Measurements from ENCODE around the gene MAP3K1.

The MAP3K1 gene

DNA sequence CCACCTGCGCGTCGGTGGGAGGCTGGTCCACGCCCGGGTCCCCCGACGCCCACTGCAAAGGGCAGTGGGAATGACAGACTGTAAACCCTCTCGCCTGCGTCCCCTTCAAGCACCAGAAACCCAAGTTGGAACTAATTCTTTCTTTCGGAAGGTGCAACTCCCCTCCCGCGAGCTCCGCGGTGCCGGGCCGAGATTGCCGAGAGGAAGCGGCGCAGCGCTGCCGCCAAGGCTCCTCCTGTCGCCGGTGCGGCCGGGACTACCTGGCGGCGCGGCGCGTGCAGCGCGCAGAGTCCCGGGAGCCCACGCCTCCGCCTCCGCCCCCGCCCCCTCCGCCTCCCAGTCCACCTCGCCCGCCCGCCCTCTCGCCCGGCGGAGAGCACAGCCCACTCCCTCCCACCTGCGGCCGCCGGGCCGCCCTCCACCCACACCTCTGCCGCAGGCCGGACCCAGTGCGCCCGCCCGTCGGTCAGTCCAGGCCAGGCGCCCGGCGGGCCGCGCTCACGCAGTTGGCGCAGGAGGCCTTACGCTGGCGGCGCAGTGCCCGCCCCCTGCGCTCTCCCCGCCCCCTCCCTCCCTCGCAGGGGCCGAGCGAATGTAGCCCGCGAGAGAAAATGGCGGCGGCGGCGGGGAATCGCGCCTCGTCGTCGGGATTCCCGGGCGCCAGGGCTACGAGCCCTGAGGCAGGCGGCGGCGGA, at the start of gene MAP3K1:
MAP3K1 (plus strand) TSS at position 587 of the 695 bp plus-strand sequence; CDS start at position 612, 25 bp downstream.
- Histone ChIP-seq H3K9ac (ENCODE audit: low read length) (peak within 1 kb of the TSS; percentile 95), H3K27ac (ENCODE audit: low read length) (peak within 1 kb of the TSS; percentile 97), H4K20me1 (ENCODE audit: insufficient read depth, low read length) (peaks cover 8% of the 10 kb centered on the region), H2AFZ (ENCODE audit: low read depth, low read length) (no peak within 1 kb of the TSS; the same call in 1 of the 2 replicates), H3K4me2 (ENCODE audit: low read length) (peak within 1 kb of the TSS; percentile 95), H3K27me3 (ENCODE audit: low read depth, low read length) (no peaks in the 10 kb centered on the region), H3K79me2 (ENCODE audit: low read length) (peaks cover 48% of the 10 kb centered on the region), H3K36me3 (replicated peaks; ENCODE audit: low read depth, low read length) (no peaks in the 10 kb centered on the region), H3K9me3 (ENCODE audit: insufficient read depth, low read length) (no peaks in the 10 kb centered on the region), H3K4me3 (ENCODE audit: low read length) (peak within 1 kb of the TSS; percentile 98), H3K4me1 (ENCODE audit: low read length) (peaks cover 28% of the 10 kb centered on the region)
- no peak for TF ChIP-seq EZH2phosphoT487 (IDR thresholded peaks at IDR 0.05; ENCODE audit: low read depth)
- TF ChIP-seq, protein P1, sequence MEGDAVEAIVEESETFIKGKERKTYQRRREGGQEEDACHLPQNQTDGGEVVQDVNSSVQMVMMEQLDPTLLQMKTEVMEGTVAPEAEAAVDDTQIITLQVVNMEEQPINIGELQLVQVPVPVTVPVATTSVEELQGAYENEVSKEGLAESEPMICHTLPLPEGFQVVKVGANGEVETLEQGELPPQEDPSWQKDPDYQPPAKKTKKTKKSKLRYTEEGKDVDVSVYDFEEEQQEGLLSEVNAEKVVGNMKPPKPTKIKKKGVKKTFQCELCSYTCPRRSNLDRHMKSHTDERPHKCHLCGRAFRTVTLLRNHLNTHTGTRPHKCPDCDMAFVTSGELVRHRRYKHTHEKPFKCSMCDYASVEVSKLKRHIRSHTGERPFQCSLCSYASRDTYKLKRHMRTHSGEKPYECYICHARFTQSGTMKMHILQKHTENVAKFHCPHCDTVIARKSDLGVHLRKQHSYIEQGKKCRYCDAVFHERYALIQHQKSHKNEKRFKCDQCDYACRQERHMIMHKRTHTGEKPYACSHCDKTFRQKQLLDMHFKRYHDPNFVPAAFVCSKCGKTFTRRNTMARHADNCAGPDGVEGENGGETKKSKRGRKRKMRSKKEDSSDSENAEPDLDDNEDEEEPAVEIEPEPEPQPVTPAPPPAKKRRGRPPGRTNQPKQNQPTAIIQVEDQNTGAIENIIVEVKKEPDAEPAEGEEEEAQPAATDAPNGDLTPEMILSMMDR (IDR thresholded peaks at IDR 0.05; ENCODE audit: low read depth, low read length), result peak; percentile 38

DNA sequence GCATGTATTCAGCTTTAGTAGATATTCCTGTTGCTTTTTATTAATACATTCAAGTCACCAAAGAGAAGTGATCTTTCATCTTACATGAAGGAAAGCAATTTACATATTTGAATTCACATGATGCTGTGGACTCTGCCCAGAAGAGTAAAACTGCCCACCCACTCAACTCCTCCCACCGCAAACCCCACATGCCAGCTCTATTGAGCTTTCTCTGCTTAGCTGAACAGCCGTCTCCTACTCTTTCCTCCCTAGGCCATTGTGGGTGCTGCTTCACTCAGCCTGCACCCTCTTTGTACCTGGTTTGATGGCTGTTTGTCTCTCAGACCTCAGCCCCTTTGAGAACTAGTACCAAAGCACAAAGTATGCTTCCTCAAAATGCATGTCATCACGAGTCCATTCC, 48.4 kb upstream of the MAP3K1 start:
- no peaks in the 10 kb centered on the region for H4K20me1 ChIP-seq (ENCODE audit: insufficient read depth, low read length)

DNA sequence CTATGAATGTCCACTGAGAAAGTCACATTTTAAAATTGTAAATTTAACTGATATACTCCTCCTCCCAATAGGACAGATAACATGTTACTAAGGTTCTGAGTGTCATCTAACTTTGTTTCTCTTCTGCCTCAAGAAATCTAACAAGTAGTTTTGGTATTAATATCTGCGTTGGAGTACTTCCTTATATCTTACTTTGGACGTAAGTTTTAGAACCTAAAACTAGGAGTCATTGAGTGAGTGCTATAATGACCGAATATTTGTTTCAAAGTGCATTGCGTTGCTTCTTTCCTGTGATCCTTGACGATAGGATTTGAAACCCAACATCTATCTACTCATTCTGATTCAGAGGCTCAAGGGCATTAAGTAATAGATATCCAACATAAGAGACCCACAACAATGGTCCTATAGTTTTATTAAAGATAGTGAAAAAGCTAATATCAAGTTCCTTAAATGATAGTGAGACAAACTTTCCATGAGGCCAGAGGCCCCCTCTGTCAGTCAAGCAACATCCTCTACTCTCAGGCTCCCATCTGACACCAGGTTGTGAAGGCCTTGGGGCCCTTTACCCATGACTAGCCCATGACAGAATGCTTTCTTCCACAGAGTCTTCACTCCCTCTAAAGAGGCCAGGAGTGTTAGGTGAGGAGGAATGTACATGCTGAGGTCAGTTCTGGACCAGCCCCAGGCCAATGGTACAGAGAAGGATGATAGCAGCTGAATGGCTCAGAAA, 45.3 kb upstream of the MAP3K1 start:
- Histone ChIP-seq H3K9me3 (ENCODE audit: insufficient read depth, low read length) (no peaks in the 10 kb centered on the region), H3K27me3 (ENCODE audit: low read depth, low read length) (no peaks in the 10 kb centered on the region), H3K4me1 (ENCODE audit: low read length) (peaks cover 33% of the 10 kb centered on the region), H3K79me2 (ENCODE audit: low read length) (no peaks in the 10 kb centered on the region), H3K36me3 (replicated peaks; ENCODE audit: low read depth, low read length) (no peaks in the 10 kb centered on the region), H3K27ac (ENCODE audit: low read length) (no peak overlapping the region), H3K4me3 (ENCODE audit: low read length) (no peak overlapping the region), H3K9ac (ENCODE audit: low read length) (no peak overlapping the region), H3K4me2 (ENCODE audit: low read length) (peak overlapping the region; percentile 37), H2AFZ (ENCODE audit: low read depth, low read length) (no peak overlapping the region; the same call in 1 of the 2 replicates), H4K20me1 (ENCODE audit: insufficient read depth, low read length) (no peaks in the 10 kb centered on the region)
- no peak for TF ChIP-seq EZH2phosphoT487 (IDR thresholded peaks at IDR 0.05; ENCODE audit: low read depth)
- TF ChIP-seq, protein P1 (IDR thresholded peaks at IDR 0.05; ENCODE audit: low read depth, low read length), result no peak

More for the DNA sequence above, 48.4 kb upstream of the MAP3K1 start:
- no peaks in the 10 kb centered on the region for H3K79me2 ChIP-seq (ENCODE audit: low read length)
- no peak overlapping the region for H2AFZ ChIP-seq (ENCODE audit: low read depth, low read length)
- H3K9ac ChIP-seq (ENCODE audit: low read length), result no peak overlapping the region
- H3K27me3 ChIP-seq (ENCODE audit: low read depth, low read length), result no peaks in the 10 kb centered on the region
- no peak overlapping the region for H3K27ac ChIP-seq (ENCODE audit: low read length)
- no peaks in the 10 kb centered on the region for H3K9me3 ChIP-seq (ENCODE audit: insufficient read depth, low read length)
- no peak for TF ChIP-seq EZH2phosphoT487 (IDR thresholded peaks at IDR 0.05; ENCODE audit: low read depth)
- TF ChIP-seq, protein P1 (IDR thresholded peaks at IDR 0.05; ENCODE audit: low read depth, low read length), result no peak
- no peak overlapping the region for H3K4me3 ChIP-seq (ENCODE audit: low read length)
- H3K4me1 ChIP-seq (ENCODE audit: low read length), result peaks cover 36% of the 10 kb centered on the region
- no peaks in the 10 kb centered on the region for H3K36me3 ChIP-seq (replicated peaks; ENCODE audit: low read depth, low read length)
- H3K4me2 ChIP-seq (ENCODE audit: low read length), result no peak overlapping the region

DNA sequence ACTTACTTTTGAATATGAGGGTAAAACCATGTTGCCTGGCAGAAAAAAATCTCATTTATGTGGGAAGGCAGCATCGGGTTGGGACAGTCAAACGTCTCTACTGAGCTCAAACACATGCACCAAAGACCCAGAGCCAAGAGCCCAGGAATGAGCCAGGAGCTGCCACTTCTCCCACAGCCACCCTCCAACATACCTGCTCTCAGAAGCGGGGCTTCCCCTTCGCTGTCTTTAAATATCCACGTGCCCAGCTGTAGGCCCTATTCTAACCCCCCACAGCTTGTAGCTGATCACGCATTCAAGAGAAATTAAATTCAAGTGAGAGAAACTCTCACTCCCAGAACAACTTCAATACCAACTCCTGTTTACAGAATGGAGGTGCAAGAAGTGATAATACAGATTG, 42.6 kb upstream of the MAP3K1 start:
- no peaks in the 10 kb centered on the region for H4K20me1 ChIP-seq (ENCODE audit: insufficient read depth, low read length)
- H3K36me3 ChIP-seq (replicated peaks; ENCODE audit: low read depth, low read length), result no peaks in the 10 kb centered on the region
- H3K27me3 ChIP-seq (ENCODE audit: low read depth, low read length), result no peaks in the 10 kb centered on the region
- no peaks in the 10 kb centered on the region for H3K9me3 ChIP-seq (ENCODE audit: insufficient read depth, low read length)
- TF ChIP-seq EZH2phosphoT487 (IDR thresholded peaks at IDR 0.05; ENCODE audit: low read depth), result no peak
- H3K4me2 ChIP-seq (ENCODE audit: low read length), result no peak overlapping the region
- H3K27ac ChIP-seq (ENCODE audit: low read length), result no peak overlapping the region
- H3K9ac ChIP-seq (ENCODE audit: low read length), result no peak overlapping the region
- no peak overlapping the region for H2AFZ ChIP-seq (ENCODE audit: low read depth, low read length)
- H3K4me3 ChIP-seq (ENCODE audit: low read length), result no peak overlapping the region
- no peaks in the 10 kb centered on the region for H3K79me2 ChIP-seq (ENCODE audit: low read length)
- peaks cover 36% of the 10 kb centered on the region for H3K4me1 ChIP-seq (ENCODE audit: low read length)

Measured in OCI-LY3 (cell line).